Nephron (organoid): ENCODE data around the gene BEST1.
A peak's percentile ranks its signal among the peaks of the same experiment; 100 is the strongest.

ENCODE experiments used
- H3K27ac Mint-ChIP-seq, 3 experiments: 2 replicates each; pipeline ENCODE4 v1.8.0; 2020; ENCODE audit warnings: mixed read lengths in 3 of 3, mild to moderate bottlenecking in 2 of 3, moderate library complexity in 1 of 3
- H3K27me3 Mint-ChIP-seq: 2 replicates; pipeline ENCODE4 v1.8.0; 2021; ENCODE audit warnings: low read depth, mild to moderate bottlenecking, moderate library complexity, mixed read lengths
- H3K36me3 Mint-ChIP-seq: 2 replicates; pipeline ENCODE4 v1.8.0; 2020; ENCODE audit warnings: low read depth, mixed read lengths
- H3K4me1 Mint-ChIP-seq: 2 replicates; pipeline ENCODE4 v1.8.0; 2020; ENCODE audit warnings: mixed read lengths
- H3K4me3 Mint-ChIP-seq, 3 experiments: 2 replicates each; pipeline ENCODE4 v1.8.0; 2020; ENCODE audit warnings: mild to moderate bottlenecking in 3 of 3, mixed read lengths in 3 of 3, moderate library complexity in 2 of 3
- H3K9me3 Mint-ChIP-seq: 2 replicates; pipeline ENCODE4 v1.8.0; 2020; ENCODE audit warnings: mixed read lengths
- CTCF ChIP-seq, 3 experiments: fragments of 200-600 bp; sonication (generic); IDR thresholded peaks; one replicate each; pipeline ENCODE4 v1.5.0; 2021; ENCODE audit warnings: antibody characterized with exemption in 3 of 3; ENCODE audit not compliant: unreplicated experiment in 3 of 3

BEST1 gene

GRCh38 chr11:61971248-61972111 lies 21.3 kb downstream of the BEST1 start:
- Mint-ChIP-seq H3K27ac (peak overlapping the region; percentile 99 to 100 (median 99)), H3K36me3 (peaks cover under 1% of the 10 kb centered on the region), H3K9me3 (no peaks in the 10 kb centered on the region), H3K4me3 (peak overlapping the region; percentile 29 to 65 (median 56)), H3K27me3 (no peaks in the 10 kb centered on the region), H3K4me1 (peaks cover 75% of the 10 kb centered on the region)
- no peak for TF ChIP-seq CTCF (IDR thresholded peaks at IDR 0.05; ENCODE audit: unreplicated experiment in 3 of 3)

GRCh38 chr11:61972112-61972671 lies 22.0 kb downstream of the BEST1 start:
- TF ChIP-seq CTCF (IDR thresholded peaks at IDR 0.05; ENCODE audit: unreplicated experiment in 3 of 3): no peak
- H3K36me3 Mint-ChIP-seq: no peaks in the 10 kb centered on the region
- H3K4me3 Mint-ChIP-seq: peak overlapping the region; percentile 33 to 65 (median 56)
- H3K4me1 Mint-ChIP-seq: peaks cover 77% of the 10 kb centered on the region
- H3K9me3 Mint-ChIP-seq: no peaks in the 10 kb centered on the region
- H3K27me3 Mint-ChIP-seq: no peaks in the 10 kb centered on the region
- H3K27ac Mint-ChIP-seq: peak overlapping the region; percentile 99 to 100 (median 99)

GRCh38 chr11:61972672-61973475 lies 22.7 kb downstream of the BEST1 start:
- Mint-ChIP-seq H3K4me3 (peak overlapping the region; percentile 7 to 33 (median 24)), H3K4me1 (peaks cover 83% of the 10 kb centered on the region), H3K27me3 (no peaks in the 10 kb centered on the region), H3K9me3 (no peaks in the 10 kb centered on the region), H3K27ac (peak overlapping the region; percentile 99 to 100 (median 99)), H3K36me3 (no peaks in the 10 kb centered on the region)
- no peak for TF ChIP-seq CTCF (IDR thresholded peaks at IDR 0.05; ENCODE audit: unreplicated experiment in 3 of 3)

- Mint-ChIP-seq H3K27me3 (no peaks in the 10 kb centered on the region), H3K36me3 (no peaks in the 10 kb centered on the region), H3K27ac (peak overlapping the region; percentile 99 to 100 (median 99)), H3K4me3 (peak overlapping the region in 2 of 3 experiments; percentile 6 to 29), H3K9me3 (no peaks in the 10 kb centered on the region), H3K4me1 (peaks cover 81% of the 10 kb centered on the region)
- TF ChIP-seq CTCF (IDR thresholded peaks at IDR 0.05; ENCODE audit: unreplicated experiment in 3 of 3): no peak
These were observed 23.5 kb downstream of the BEST1 start for GRCh38 chr11:61973476-61974162.

- Mint-ChIP-seq H3K9me3 (no peaks in the 10 kb centered on the region), H3K27me3 (peaks cover 4% of the 10 kb centered on the region), H3K4me3 (peak overlapping the region; percentile 6 to 46 (median 31)), H3K27ac (peak overlapping the region; percentile 94 to 97 (median 95)), H3K4me1 (peaks cover 73% of the 10 kb centered on the region), H3K36me3 (no peaks in the 10 kb centered on the region)
- no peak for TF ChIP-seq CTCF (IDR thresholded peaks at IDR 0.05; ENCODE audit: unreplicated experiment in 3 of 3)
These were observed 24.8 kb downstream of the BEST1 start for GRCh38 chr11:61974766-61975631.
